ENCODE measurements around the gene GCSAML.

DNA sequence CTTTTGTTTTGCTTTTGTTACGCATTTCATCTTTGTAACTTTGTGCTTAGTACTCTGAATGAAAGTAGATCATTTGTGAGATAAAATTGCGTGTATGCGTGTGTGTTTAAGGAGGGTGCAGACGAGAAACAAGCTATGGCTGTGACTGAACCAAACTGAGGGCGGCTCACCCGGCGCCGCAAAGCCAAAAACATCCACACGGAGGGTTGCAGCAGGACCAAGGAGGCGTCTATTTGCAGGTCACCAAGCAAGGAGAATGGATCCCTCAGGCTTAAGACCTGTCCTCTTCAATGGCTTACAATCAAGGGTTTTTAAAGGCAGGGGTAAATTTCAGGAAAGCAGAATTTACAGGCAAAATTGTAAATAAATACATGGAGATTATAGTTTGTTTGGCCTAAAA, 12.8 kb downstream of the GCSAML start:
- TF ChIP-seq, protein P1, sequence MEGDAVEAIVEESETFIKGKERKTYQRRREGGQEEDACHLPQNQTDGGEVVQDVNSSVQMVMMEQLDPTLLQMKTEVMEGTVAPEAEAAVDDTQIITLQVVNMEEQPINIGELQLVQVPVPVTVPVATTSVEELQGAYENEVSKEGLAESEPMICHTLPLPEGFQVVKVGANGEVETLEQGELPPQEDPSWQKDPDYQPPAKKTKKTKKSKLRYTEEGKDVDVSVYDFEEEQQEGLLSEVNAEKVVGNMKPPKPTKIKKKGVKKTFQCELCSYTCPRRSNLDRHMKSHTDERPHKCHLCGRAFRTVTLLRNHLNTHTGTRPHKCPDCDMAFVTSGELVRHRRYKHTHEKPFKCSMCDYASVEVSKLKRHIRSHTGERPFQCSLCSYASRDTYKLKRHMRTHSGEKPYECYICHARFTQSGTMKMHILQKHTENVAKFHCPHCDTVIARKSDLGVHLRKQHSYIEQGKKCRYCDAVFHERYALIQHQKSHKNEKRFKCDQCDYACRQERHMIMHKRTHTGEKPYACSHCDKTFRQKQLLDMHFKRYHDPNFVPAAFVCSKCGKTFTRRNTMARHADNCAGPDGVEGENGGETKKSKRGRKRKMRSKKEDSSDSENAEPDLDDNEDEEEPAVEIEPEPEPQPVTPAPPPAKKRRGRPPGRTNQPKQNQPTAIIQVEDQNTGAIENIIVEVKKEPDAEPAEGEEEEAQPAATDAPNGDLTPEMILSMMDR (IDR thresholded peaks at IDR 0.05; ENCODE audit: low read depth, low read length): no peak
- no peak for TF ChIP-seq EZH2phosphoT487 (IDR thresholded peaks at IDR 0.05; ENCODE audit: low read depth)
